DND-41 (cell line): ENCODE results near the gene CLEC12A.

ENCODE experiments used
- CTCF ChIP-seq: IDR thresholded peaks from 2 replicates; pipeline ENCODE4 v1.5.1; 2012; ENCODE audit warnings: borderline replicate concordance, low read length, moderate library complexity, mild to moderate bottlenecking; ENCODE audit not compliant: poor library complexity, severe bottlenecking; ENCODE audit errors: extremely low read depth
- EZH2 ChIP-seq: IDR thresholded peaks from 3 replicates; pipeline ENCODE4 v1.6.1; 2012; ENCODE audit warnings: borderline replicate concordance, low read depth, mild to moderate bottlenecking, moderate library complexity, low read length, inconsistent platforms; ENCODE audit not compliant: severe bottlenecking

GRCh38 chr12:9932270-9932669, 38.9 kb upstream of the CLEC12A start, which contains the start of gene CLEC2A:
- no peak for TF ChIP-seq CTCF
- TF ChIP-seq EZH2: no peak
